Measurements from ENCODE around the gene HIPK2.
A peak's percentile ranks its signal among the peaks of the same experiment; 100 is the strongest.
"Not testable (repeated sequence)": the region's sequence is repeated elsewhere in the genome, so short reads cannot be mapped to it uniquely, and the experiment has no call there.

The HIPK2 gene

DNA sequence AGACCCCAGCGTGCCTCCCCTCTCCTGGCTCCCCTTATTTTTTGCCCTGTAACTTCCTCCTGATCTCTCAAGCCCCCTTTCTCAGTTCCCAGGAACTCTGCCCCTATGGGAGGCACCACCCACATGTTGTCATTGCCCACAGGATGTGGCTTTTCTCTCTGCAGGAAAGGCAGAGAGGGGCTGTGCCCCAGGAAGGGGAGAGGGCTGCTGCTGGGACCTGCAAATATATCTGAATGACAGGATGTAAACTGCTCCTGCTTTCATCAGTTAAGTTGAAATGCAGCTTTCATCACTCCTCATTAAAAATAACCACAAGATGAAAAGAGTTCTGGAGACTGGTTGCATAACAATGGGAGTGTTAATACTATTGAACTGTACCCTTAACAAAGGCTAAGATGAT lies 151.0 kb downstream of the HIPK2 start:
- H3K36me3 ChIP-seq (ENCODE audit: insufficient read depth, low read length) = peaks cover 51% of the 10 kb centered on the region
- H3K27me3 ChIP-seq (ENCODE audit: insufficient read depth, low read length) = no peaks in the 10 kb centered on the region
- H2AFZ ChIP-seq (ENCODE audit: low read length, unreplicated experiment) = no peak overlapping the region
- no peak overlapping the region for H3K4me3 ChIP-seq (ENCODE audit: low read depth, low read length)
- no peaks in the 10 kb centered on the region for H3K79me2 ChIP-seq (ENCODE audit: control insufficient read depth, insufficient read depth, low read length, unreplicated experiment)
- H3K4me1 ChIP-seq (ENCODE audit: control insufficient read depth, insufficient read depth, low read length, unreplicated experiment) = peaks cover 5% of the 10 kb centered on the region
- H3K27ac ChIP-seq (ENCODE audit: low read depth, low read length) = no peak overlapping the region

DNA sequence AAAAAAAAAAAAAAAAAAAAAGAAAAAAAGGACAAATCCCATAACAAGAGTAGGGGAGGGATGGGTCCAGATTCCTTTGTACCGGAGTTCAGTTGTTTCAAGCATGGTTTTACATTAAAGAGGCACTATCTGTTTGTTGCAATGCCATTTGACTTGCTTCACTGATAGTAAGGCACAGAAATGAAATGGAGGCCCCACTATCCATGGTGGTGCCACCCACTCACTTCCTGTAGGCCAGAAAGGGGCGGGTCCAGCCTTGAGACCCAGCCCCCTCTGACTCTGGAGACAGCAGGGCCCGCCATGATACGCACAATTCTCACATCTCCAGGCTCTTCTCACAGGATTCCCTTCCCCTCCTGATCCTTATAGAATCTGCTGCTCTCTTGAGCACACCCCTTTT lies 154.3 kb downstream of the HIPK2 start:
- Histone ChIP-seq H2AFZ (ENCODE audit: low read length, unreplicated experiment) (no peak overlapping the region), H3K27me3 (ENCODE audit: insufficient read depth, low read length) (no peaks in the 10 kb centered on the region), H3K36me3 (ENCODE audit: insufficient read depth, low read length) (peaks cover 40% of the 10 kb centered on the region)

DNA sequence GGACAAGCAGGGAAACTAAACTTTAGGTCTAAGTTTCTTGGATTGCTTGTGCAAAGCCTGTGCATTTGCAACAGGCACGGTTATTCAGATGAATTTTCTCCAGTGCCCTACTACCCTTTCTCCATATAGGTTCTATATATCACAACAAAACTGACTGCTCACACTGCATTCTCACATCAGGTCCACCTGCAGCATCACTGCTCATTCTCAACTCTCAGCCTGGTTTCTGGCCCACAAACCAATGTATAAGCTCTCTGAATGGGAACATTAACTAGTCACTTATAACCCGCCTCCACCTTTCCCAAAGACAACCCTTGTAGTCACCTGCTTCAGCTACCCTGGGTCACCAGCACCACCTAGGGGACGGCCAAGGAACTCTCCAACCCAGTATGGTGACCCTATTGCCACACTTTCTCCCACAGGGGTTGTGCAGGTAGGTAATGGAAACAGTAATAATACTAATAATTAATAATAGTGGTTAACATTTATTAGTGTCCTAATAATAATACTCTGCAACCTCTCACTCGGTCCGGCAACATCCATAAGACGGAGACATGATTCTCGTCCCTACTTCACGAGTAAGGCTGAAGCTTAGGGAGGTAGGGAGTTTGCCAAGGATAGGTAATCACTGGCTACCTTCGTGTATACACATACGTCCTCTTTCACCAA lies 157.0 kb downstream of the HIPK2 start:
- peaks cover 51% of the 10 kb centered on the region for H3K36me3 ChIP-seq (ENCODE audit: insufficient read depth, low read length)
- peaks cover 24% of the 10 kb centered on the region for H3K4me1 ChIP-seq (ENCODE audit: control insufficient read depth, insufficient read depth, low read length, unreplicated experiment)
- H3K27ac ChIP-seq (ENCODE audit: low read depth, low read length) = no peak overlapping the region

More for the DNA sequence above, 154.3 kb downstream of the HIPK2 start:
- Histone ChIP-seq H3K27ac (ENCODE audit: low read depth, low read length) (no peak overlapping the region), H3K79me2 (ENCODE audit: control insufficient read depth, insufficient read depth, low read length, unreplicated experiment) (no peaks in the 10 kb centered on the region), H3K4me3 (ENCODE audit: low read depth, low read length) (no peak overlapping the region), H3K4me1 (ENCODE audit: control insufficient read depth, insufficient read depth, low read length, unreplicated experiment) (peaks cover 24% of the 10 kb centered on the region)

GRCh38 chr7:139619367-139619657 lies 158.5 kb downstream of the HIPK2 start:
- no peaks in the 10 kb centered on the region for H3K27me3 ChIP-seq (ENCODE audit: insufficient read depth, low read length)
- peaks cover 61% of the 10 kb centered on the region for H3K36me3 ChIP-seq (ENCODE audit: insufficient read depth, low read length)
- H3K4me1 ChIP-seq (ENCODE audit: control insufficient read depth, insufficient read depth, low read length, unreplicated experiment) = peaks cover 24% of the 10 kb centered on the region
- peak overlapping the region; percentile 71 for H3K27ac ChIP-seq (ENCODE audit: low read depth, low read length)
- H3K4me3 ChIP-seq (ENCODE audit: low read depth, low read length) = no peak overlapping the region
- H3K79me2 ChIP-seq (ENCODE audit: control insufficient read depth, insufficient read depth, low read length, unreplicated experiment) = no peaks in the 10 kb centered on the region
- no peak overlapping the region for H2AFZ ChIP-seq (ENCODE audit: low read length, unreplicated experiment)

More for the DNA sequence above, 157.0 kb downstream of the HIPK2 start:
- Histone ChIP-seq H3K27me3 (ENCODE audit: insufficient read depth, low read length) (no peaks in the 10 kb centered on the region), H2AFZ (ENCODE audit: low read length, unreplicated experiment) (no peak overlapping the region), H3K4me3 (ENCODE audit: low read depth, low read length) (no peak overlapping the region), H3K79me2 (ENCODE audit: control insufficient read depth, insufficient read depth, low read length, unreplicated experiment) (no peaks in the 10 kb centered on the region)

DNA sequence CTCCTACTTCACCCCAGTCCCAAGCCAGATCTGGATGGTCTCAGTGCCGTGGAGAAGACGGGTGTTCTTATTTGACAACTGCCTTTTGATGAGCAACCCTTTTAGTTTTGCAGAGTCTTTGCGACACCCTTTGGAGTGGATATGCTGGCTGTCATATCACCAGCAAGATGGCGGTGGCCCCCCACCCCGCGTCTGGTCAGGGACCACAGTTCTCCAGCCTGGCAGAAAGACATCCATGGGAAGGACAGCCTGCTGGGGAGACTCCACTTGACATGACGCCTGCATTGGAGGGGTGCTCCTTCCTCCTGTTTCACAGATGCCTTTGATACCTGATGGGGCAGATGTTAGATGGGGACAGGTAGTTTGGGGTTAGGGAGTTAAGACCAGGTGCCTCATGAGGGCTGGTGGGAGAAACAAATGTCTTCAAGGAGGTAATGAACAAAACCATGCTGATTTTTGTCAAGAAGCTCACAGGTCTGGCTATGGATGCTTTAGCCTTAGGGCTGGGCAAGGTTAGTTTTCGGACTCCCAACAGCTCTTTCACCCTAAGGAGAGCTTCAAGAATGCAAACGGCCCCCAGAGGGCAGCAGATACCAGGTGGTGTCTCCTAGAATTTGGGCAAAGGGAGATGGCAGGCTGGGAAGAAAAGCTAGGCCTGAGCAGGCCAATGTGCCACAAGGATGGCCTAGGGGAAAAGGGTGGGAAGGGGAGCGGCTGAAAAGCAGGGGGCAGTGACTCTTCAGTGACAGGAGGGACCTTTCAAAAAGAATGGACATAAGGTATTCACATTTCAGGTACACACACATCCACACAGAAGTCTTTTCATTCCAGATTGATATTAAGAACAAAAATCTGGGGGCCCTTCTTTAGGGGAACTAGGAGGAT lies 159.1 kb downstream of the HIPK2 start:
- Histone ChIP-seq H3K4me1 (ENCODE audit: control insufficient read depth, insufficient read depth, low read length, unreplicated experiment) (peaks cover 22% of the 10 kb centered on the region), H3K79me2 (ENCODE audit: control insufficient read depth, insufficient read depth, low read length, unreplicated experiment) (no peaks in the 10 kb centered on the region), H2AFZ (ENCODE audit: low read length, unreplicated experiment) (no peak overlapping the region), H3K27ac (ENCODE audit: low read depth, low read length) (peak overlapping the region; percentile 71), H3K27me3 (ENCODE audit: insufficient read depth, low read length) (no peaks in the 10 kb centered on the region), H3K4me3 (ENCODE audit: low read depth, low read length) (no peak overlapping the region), H3K36me3 (ENCODE audit: insufficient read depth, low read length) (peaks cover 65% of the 10 kb centered on the region)

GRCh38 chr7:139617074-139617473 lies 160.7 kb downstream of the HIPK2 start:
- Histone ChIP-seq H3K36me3 (ENCODE audit: insufficient read depth, low read length) (peaks cover 74% of the 10 kb centered on the region), H3K27ac (ENCODE audit: low read depth, low read length) (no peak overlapping the region), H3K27me3 (ENCODE audit: insufficient read depth, low read length) (no peaks in the 10 kb centered on the region), H3K4me1 (ENCODE audit: control insufficient read depth, insufficient read depth, low read length, unreplicated experiment) (peaks cover 19% of the 10 kb centered on the region), H3K4me3 (ENCODE audit: low read depth, low read length) (no peak overlapping the region), H3K79me2 (ENCODE audit: control insufficient read depth, insufficient read depth, low read length, unreplicated experiment) (no peaks in the 10 kb centered on the region), H2AFZ (ENCODE audit: low read length, unreplicated experiment) (no peak overlapping the region)

DNA sequence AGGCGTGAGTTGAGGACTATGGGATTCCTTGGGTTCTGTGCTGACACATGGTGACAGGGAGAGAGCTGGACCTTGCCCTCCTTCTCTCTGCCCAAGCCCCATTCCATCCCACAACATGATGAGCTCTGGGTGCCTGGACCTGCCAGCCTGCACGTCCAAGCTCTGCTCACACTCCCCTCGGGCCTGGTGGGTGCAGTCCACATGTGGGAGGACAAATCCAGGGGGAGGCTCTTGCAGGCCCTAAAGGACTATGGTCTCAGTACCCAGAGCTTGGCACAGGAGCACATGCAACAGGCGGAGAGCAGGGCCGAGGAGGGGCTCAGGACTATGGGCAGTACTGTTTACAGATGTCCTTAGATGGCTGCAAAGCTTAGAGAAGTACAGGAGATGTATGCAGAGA lies 162.9 kb downstream of the HIPK2 start:
- H3K27me3 ChIP-seq (ENCODE audit: insufficient read depth, low read length) = no peaks in the 10 kb centered on the region

GRCh38 chr7:139613971-139614411 lies 163.8 kb downstream of the HIPK2 start:
- H3K36me3 ChIP-seq (ENCODE audit: insufficient read depth, low read length) = peaks cover 88% of the 10 kb centered on the region

More for the DNA sequence above, 162.9 kb downstream of the HIPK2 start:
- Histone ChIP-seq H2AFZ (ENCODE audit: low read length, unreplicated experiment) (no peak overlapping the region), H3K4me3 (ENCODE audit: low read depth, low read length) (no peak overlapping the region), H3K36me3 (ENCODE audit: insufficient read depth, low read length) (peaks cover 85% of the 10 kb centered on the region), H3K4me1 (ENCODE audit: control insufficient read depth, insufficient read depth, low read length, unreplicated experiment) (peaks cover 10% of the 10 kb centered on the region), H3K27ac (ENCODE audit: low read depth, low read length) (no peak overlapping the region), H3K79me2 (ENCODE audit: control insufficient read depth, insufficient read depth, low read length, unreplicated experiment) (no peaks in the 10 kb centered on the region)

GRCh38 chr7:139611556-139611955 lies 166.2 kb downstream of the HIPK2 start:
- not testable (repeated sequence) for H3K79me2 ChIP-seq (ENCODE audit: control insufficient read depth, insufficient read depth, low read length, unreplicated experiment); H3K27me3 ChIP-seq (ENCODE audit: insufficient read depth, low read length); H3K27ac ChIP-seq (ENCODE audit: low read depth, low read length); H3K4me1 ChIP-seq (ENCODE audit: control insufficient read depth, insufficient read depth, low read length, unreplicated experiment); H3K4me3 ChIP-seq (ENCODE audit: low read depth, low read length); H2AFZ ChIP-seq (ENCODE audit: low read length, unreplicated experiment)
- peaks cover 80% of the 10 kb centered on the region for H3K36me3 ChIP-seq (ENCODE audit: insufficient read depth, low read length)

More at GRCh38 chr7:139613971-139614411, 163.8 kb downstream of the HIPK2 start:
- Histone ChIP-seq H3K79me2 (ENCODE audit: control insufficient read depth, insufficient read depth, low read length, unreplicated experiment) (no peaks in the 10 kb centered on the region), H3K27me3 (ENCODE audit: insufficient read depth, low read length) (no peaks in the 10 kb centered on the region), H3K4me1 (ENCODE audit: control insufficient read depth, insufficient read depth, low read length, unreplicated experiment) (peaks cover 1% of the 10 kb centered on the region), H3K4me3 (ENCODE audit: low read depth, low read length) (no peak overlapping the region), H3K27ac (ENCODE audit: low read depth, low read length) (no peak overlapping the region), H2AFZ (ENCODE audit: low read length, unreplicated experiment) (no peak overlapping the region)

- no peak overlapping the region for H2AFZ ChIP-seq (ENCODE audit: low read length, unreplicated experiment)
- H3K4me3 ChIP-seq (ENCODE audit: low read depth, low read length) = no peak overlapping the region
- H3K79me2 ChIP-seq (ENCODE audit: control insufficient read depth, insufficient read depth, low read length, unreplicated experiment) = no peaks in the 10 kb centered on the region
- H3K27me3 ChIP-seq (ENCODE audit: insufficient read depth, low read length) = no peaks in the 10 kb centered on the region
- no peak overlapping the region for H3K27ac ChIP-seq (ENCODE audit: low read depth, low read length)
- H3K4me1 ChIP-seq (ENCODE audit: control insufficient read depth, insufficient read depth, low read length, unreplicated experiment) = no peaks in the 10 kb centered on the region
- H3K36me3 ChIP-seq (ENCODE audit: insufficient read depth, low read length) = peaks cover 79% of the 10 kb centered on the region
These were observed 167.2 kb downstream of the HIPK2 start for GRCh38 chr7:139610595-139610994.

DNA sequence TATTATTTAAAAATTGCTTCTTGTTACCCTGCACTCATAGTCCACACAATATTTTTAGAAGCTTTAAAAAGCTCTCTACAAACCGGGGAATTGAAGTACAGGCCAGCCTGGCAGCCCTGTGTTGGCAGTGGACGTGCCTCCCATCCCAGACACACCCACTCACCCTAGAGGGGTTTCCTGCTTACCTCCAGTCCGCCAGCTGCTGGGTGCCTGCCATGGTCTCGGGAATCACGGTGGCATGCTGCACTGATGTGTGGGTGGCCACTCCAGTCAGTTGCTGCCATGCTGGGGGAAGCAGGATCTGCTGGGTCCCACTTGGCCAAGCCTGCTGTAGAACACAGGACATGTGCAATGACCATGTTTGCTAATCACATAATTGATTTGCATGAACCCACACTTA lies 173.9 kb downstream of the HIPK2 start:
- Histone ChIP-seq H3K27ac (ENCODE audit: low read depth, low read length) (no peak overlapping the region), H3K36me3 (ENCODE audit: insufficient read depth, low read length) (peaks cover 61% of the 10 kb centered on the region), H2AFZ (ENCODE audit: low read length, unreplicated experiment) (no peak overlapping the region), H3K79me2 (ENCODE audit: control insufficient read depth, insufficient read depth, low read length, unreplicated experiment) (no peaks in the 10 kb centered on the region), H3K4me3 (ENCODE audit: low read depth, low read length) (no peak overlapping the region), H3K27me3 (ENCODE audit: insufficient read depth, low read length) (no peaks in the 10 kb centered on the region), H3K4me1 (ENCODE audit: control insufficient read depth, insufficient read depth, low read length, unreplicated experiment) (no peaks in the 10 kb centered on the region)

All from ACC112 (cell line).